Endothelial cell of umbilical vein (primary cell): ENCODE data around the gene CTSE.

ENCODE experiments used
- CTCF ChIP-seq, 2 donors: IDR thresholded peaks; 1 replicate in 1 of 2; 2 replicates in 1 of 2; pipeline ENCODE4 v1.5.1; 2011; ENCODE audit warnings: low read length in 2 of 2, mild to moderate bottlenecking in 2 of 2, moderate library complexity in 2 of 2, control low read depth in 1 of 2, inconsistent platforms in 1 of 2, low read depth in 1 of 2; ENCODE audit not compliant: insufficient read depth in 1 of 2; ENCODE audit errors: extremely low read depth in 1 of 2
- EZH2 ChIP-seq: IDR thresholded peaks from 2 replicates; pipeline ENCODE4 v1.6.1; 2012; ENCODE audit warnings: borderline replicate concordance, low read depth, mild to moderate bottlenecking, moderate library complexity, low read length, inconsistent platforms; ENCODE audit not compliant: severe bottlenecking
- FOS ChIP-seq: IDR thresholded peaks from 2 replicates; pipeline ENCODE4 v1.6.1; 2011; ENCODE audit warnings: mild to moderate bottlenecking, low read length, moderate library complexity, borderline replicate concordance; ENCODE audit not compliant: insufficient read depth
- GATA2 ChIP-seq: IDR thresholded peaks from 2 replicates; pipeline ENCODE4 v1.7.0; 2011; ENCODE audit warnings: low read depth, mild to moderate bottlenecking, moderate library complexity, mixed read lengths, low read length; ENCODE audit not compliant: insufficient read length, insufficient read depth
- JUN ChIP-seq: IDR thresholded peaks from 2 replicates; pipeline ENCODE4 v1.6.1; 2011; ENCODE audit warnings: borderline replicate concordance, low read depth; ENCODE audit not compliant: insufficient read length, insufficient read depth
- POLR2A ChIP-seq: IDR thresholded peaks from 2 replicates; pipeline ENCODE4 v1.6.1; 2012; ENCODE audit warnings: low read depth, mild to moderate bottlenecking, control low read depth, low read length
- POLR2AphosphoS5 ChIP-seq: IDR thresholded peaks from 2 replicates; pipeline ENCODE4 v1.6.1; 2012; ENCODE audit warnings: low read depth, mild to moderate bottlenecking, control low read depth, low read length, moderate library complexity; ENCODE audit not compliant: insufficient read depth
- TF ChIP-seq, protein P1 (sequence below): IDR thresholded peaks from 2 replicates; pipeline ENCODE4 v1.6.1; 2011; ENCODE audit not compliant: insufficient read depth, insufficient read length

- TF ChIP-seq CTCF (IDR thresholded peaks at IDR 0.05; ENCODE audit: extremely low read depth in 1 of 2, insufficient read depth in 1 of 2, low read depth in 1 of 2, low read length in 2 of 2) (peak; percentile 86), POLR2A (no peak), POLR2AphosphoS5 (no peak), JUN (no peak), FOS (no peak), EZH2 (no peak), GATA2 (no peak)
- TF ChIP-seq, protein P1, sequence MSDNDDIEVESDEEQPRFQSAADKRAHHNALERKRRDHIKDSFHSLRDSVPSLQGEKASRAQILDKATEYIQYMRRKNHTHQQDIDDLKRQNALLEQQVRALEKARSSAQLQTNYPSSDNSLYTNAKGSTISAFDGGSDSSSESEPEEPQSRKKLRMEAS = no peak
These were observed 7.0 kb upstream of the CTSE start for GRCh38 chr1:206030714-206031113.
